HepG2 (cell line): ENCODE data around the gene SNRPD3. TPM values are rescaled to one million over a fixed set of nuclear protein-coding genes. Genes with fewer than 3 reads are reported as not detected.
A peak's percentile ranks its signal among the peaks of the same experiment; 100 is the strongest.

Experiments
- ELF3 ChIP-seq: IDR thresholded peaks from 2 replicates; pipeline ENCODE4 v1.6.1; 2016; ENCODE audit warnings: missing genetic modification reagents, missing compliant biosample characterization
- HNRNPL ChIP-seq: fragments of 200-400 bp; formaldehyde crosslinking; IDR thresholded peaks from 2 replicates; pipeline ENCODE4 v1.6.1; 2017; ENCODE audit warnings: mild to moderate bottlenecking, low read depth, low read length
- ISX ChIP-seq: sonication (generic); formaldehyde crosslinking; conservative IDR thresholded peaks from 2 replicates; pipeline ENCODE4 v1.5.0; 2020; ENCODE audit warnings: missing genetic modification reagents
- MED1 ChIP-seq: sonication (generic); formaldehyde crosslinking; IDR thresholded peaks from 2 replicates; pipeline ENCODE4 v1.4.0; 2020; ENCODE audit warnings: missing genetic modification reagents
- MNT ChIP-seq: fragments of 450-650 bp; IDR thresholded peaks from 2 replicates; pipeline ENCODE4 v1.6.1; 2016
- SCMH1 ChIP-seq: sonication (generic); formaldehyde crosslinking; IDR thresholded peaks from 2 replicates; pipeline ENCODE4 v1.9.0; 2021; ENCODE audit warnings: missing genetic modification reagents, mild to moderate bottlenecking, borderline replicate concordance
- SKI ChIP-seq: fragments of 450-650 bp; IDR thresholded peaks from one replicate; pipeline ENCODE4 v1.6.1; 2018; ENCODE audit warnings: mild to moderate bottlenecking; ENCODE audit not compliant: partially characterized antibody
- ZEB1 ChIP-seq: IDR thresholded peaks from 2 replicates; pipeline ENCODE4 v1.6.1; 2012; ENCODE audit warnings: mild to moderate bottlenecking, low read depth, inconsistent platforms; ENCODE audit not compliant: insufficient replicate concordance
- ZFP82 ChIP-seq: sonication (generic); formaldehyde crosslinking; IDR thresholded peaks from 2 replicates; pipeline ENCODE4 v1.5.1; 2020; ENCODE audit warnings: mild to moderate bottlenecking, missing genetic modification reagents, borderline replicate concordance
- ZNF180 ChIP-seq: sonication (generic); formaldehyde crosslinking; IDR thresholded peaks from 2 replicates; pipeline ENCODE4 v1.4.0; 2020; ENCODE audit warnings: low read depth, missing genetic modification reagents, borderline replicate concordance
- ZNF232 ChIP-seq: sonication (generic); formaldehyde crosslinking; IDR thresholded peaks from 2 replicates; pipeline ENCODE4 v1.4.0; 2020; ENCODE audit warnings: missing genetic modification reagents, borderline replicate concordance
- ZNF280D ChIP-seq: sonication (generic); formaldehyde crosslinking; IDR thresholded peaks from 2 replicates; pipeline ENCODE4 v1.5.1; 2020; ENCODE audit warnings: mild to moderate bottlenecking, missing genetic modification reagents
- ZNF382 ChIP-seq: sonication (generic); formaldehyde crosslinking; IDR thresholded peaks from 2 replicates; pipeline ENCODE4 v1.5.0; 2020; ENCODE audit warnings: missing genetic modification reagents, mild to moderate bottlenecking, borderline replicate concordance
- ZNF510 ChIP-seq: sonication (generic); formaldehyde crosslinking; IDR thresholded peaks from 2 replicates; pipeline ENCODE4 v1.4.0; 2020; ENCODE audit warnings: low read depth, mild to moderate bottlenecking, missing genetic modification reagents
- ZNF550 ChIP-seq: sonication (generic); formaldehyde crosslinking; IDR thresholded peaks from 2 replicates; pipeline ENCODE4 v1.4.0; 2020; ENCODE audit warnings: mild to moderate bottlenecking, missing genetic modification reagents, borderline replicate concordance
- ZNF644 ChIP-seq: IDR thresholded peaks from 2 replicates; pipeline ENCODE4 v1.6.1; 2016; ENCODE audit warnings: low read depth
- ZNF720 ChIP-seq: sonication (generic); formaldehyde crosslinking; IDR thresholded peaks from 2 replicates; pipeline ENCODE4 v1.4.0; 2020; ENCODE audit warnings: missing genetic modification reagents
- polyA plus RNA-seq, 8 experiments: library from polyadenylated mRNA; depleted of rRNA in 3 of 8; stranded (reverse) in 7 of 8; unstranded in 1 of 8; fragments of >200 nt; fragmentation: Illumina TruSeq in 4 of 8; extraction: Trizol in 4 of 8; gene quantifications; 2 replicates each; pipeline versions ENCODE4 v1.2.1 to v1.2.3, GENCODE V29; 2011 to 2016; ENCODE audit warnings: low read depth in 4 of 8, missing spikeins in 1 of 8, mixed read lengths in 1 of 8; ENCODE audit not compliant: insufficient read depth in 1 of 8
- total RNA-seq, 5 experiments: library from RNA; depleted of rRNA; stranded (reverse); fragments of >200 nt; fragmentation: Illumina TruSeq; extraction: Trizol; gene quantifications; 2 replicates each; pipeline ENCODE4 v1.2.3, GENCODE V29; 2016; ENCODE audit warnings: low read depth in 1 of 5
- TF ChIP-seq, protein P1 (sequence below): IDR thresholded peaks from 2 replicates; pipeline ENCODE4 v1.6.1; 2016; ENCODE audit warnings: mild to moderate bottlenecking, missing biosample characterization, missing genetic modification reagents
- TF ChIP-seq, protein P2 (sequence below): conservative IDR thresholded peaks from 2 replicates; pipeline ENCODE4 v1.6.1; 2018; ENCODE audit warnings: missing genetic modification reagents
- TF ChIP-seq, protein P3 (sequence below): sonication (generic); formaldehyde crosslinking; IDR thresholded peaks from 2 replicates; pipeline ENCODE4 v1.4.0; 2020; ENCODE audit warnings: missing genetic modification reagents

SNRPD3 gene
- total and polyA plus RNA-seq, 2 of the 13 experiments (the other 11 are each of a cell fraction or from before 2014, with no cell fraction given) = 110 to 209 TPM

- TF ChIP-seq ZNF550 = no peak
- TF ChIP-seq, protein P1, sequence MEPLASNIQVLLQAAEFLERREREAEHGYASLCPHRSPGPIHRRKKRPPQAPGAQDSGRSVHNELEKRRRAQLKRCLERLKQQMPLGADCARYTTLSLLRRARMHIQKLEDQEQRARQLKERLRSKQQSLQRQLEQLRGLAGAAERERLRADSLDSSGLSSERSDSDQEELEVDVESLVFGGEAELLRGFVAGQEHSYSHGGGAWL (CRISPR knock-in tag) = no peak
- 0 out of 2 replicates have a peak, but pooled peaks have one; percentile 30 for TF ChIP-seq ZNF644 (CRISPR knock-in tag)
- TF ChIP-seq ZNF232 (CRISPR knock-in tag) = no peak
- TF ChIP-seq, protein P2, sequence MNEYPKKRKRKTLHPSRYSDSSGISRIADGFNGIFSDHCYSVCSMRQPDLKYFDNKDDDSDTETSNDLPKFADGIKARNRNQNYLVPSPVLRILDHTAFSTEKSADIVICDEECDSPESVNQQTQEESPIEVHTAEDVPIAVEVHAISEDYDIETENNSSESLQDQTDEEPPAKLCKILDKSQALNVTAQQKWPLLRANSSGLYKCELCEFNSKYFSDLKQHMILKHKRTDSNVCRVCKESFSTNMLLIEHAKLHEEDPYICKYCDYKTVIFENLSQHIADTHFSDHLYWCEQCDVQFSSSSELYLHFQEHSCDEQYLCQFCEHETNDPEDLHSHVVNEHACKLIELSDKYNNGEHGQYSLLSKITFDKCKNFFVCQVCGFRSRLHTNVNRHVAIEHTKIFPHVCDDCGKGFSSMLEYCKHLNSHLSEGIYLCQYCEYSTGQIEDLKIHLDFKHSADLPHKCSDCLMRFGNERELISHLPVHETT (CRISPR knock-in tag) = 0 out of 2 replicates have a peak, but pooled peaks have one; percentile 34
- TF ChIP-seq ZNF720 (CRISPR knock-in tag) = no peak
- no peak for TF ChIP-seq ZNF180 (CRISPR knock-in tag)
- TF ChIP-seq ISX (CRISPR knock-in tag) = no peak
- peak; percentile 29; the same call in 1 of the 2 replicates for TF ChIP-seq MNT
- TF ChIP-seq ZNF510 = no peak
- TF ChIP-seq HNRNPL = no peak
- TF ChIP-seq ELF3 (CRISPR knock-in tag) = peak; percentile 93
- TF ChIP-seq ZNF382 = no peak
- 0 out of 2 replicates have a peak, but pooled peaks have one; percentile 26 for TF ChIP-seq ZNF280D (CRISPR knock-in tag)
- peak; percentile 72 for TF ChIP-seq ZEB1
- TF ChIP-seq MED1 = peak; percentile 97
- TF ChIP-seq, protein P3, sequence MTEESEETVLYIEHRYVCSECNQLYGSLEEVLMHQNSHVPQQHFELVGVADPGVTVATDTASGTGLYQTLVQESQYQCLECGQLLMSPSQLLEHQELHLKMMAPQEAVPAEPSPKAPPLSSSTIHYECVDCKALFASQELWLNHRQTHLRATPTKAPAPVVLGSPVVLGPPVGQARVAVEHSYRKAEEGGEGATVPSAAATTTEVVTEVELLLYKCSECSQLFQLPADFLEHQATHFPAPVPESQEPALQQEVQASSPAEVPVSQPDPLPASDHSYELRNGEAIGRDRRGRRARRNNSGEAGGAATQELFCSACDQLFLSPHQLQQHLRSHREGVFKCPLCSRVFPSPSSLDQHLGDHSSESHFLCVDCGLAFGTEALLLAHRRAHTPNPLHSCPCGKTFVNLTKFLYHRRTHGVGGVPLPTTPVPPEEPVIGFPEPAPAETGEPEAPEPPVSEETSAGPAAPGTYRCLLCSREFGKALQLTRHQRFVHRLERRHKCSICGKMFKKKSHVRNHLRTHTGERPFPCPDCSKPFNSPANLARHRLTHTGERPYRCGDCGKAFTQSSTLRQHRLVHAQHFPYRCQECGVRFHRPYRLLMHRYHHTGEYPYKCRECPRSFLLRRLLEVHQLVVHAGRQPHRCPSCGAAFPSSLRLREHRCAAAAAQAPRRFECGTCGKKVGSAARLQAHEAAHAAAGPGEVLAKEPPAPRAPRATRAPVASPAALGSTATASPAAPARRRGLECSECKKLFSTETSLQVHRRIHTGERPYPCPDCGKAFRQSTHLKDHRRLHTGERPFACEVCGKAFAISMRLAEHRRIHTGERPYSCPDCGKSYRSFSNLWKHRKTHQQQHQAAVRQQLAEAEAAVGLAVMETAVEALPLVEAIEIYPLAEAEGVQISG (CRISPR knock-in tag) = no peak
- TF ChIP-seq SCMH1 (CRISPR knock-in tag) = no peak
- no peak; the same call in 1 of the 2 replicates for TF ChIP-seq ZFP82 (CRISPR knock-in tag)
- peak; percentile 69 for TF ChIP-seq SKI
Observed at GRCh38 chr22:24578355-24579257, 22.8 kb downstream of the SNRPD3 start (continued).
